ENCODE measurements around the gene ATP5MG.
"Not testable (repeated sequence)": the region's sequence is repeated elsewhere in the genome, so short reads cannot be mapped to it uniquely, and the experiment has no call there.

The ATP5MG gene

DNA sequence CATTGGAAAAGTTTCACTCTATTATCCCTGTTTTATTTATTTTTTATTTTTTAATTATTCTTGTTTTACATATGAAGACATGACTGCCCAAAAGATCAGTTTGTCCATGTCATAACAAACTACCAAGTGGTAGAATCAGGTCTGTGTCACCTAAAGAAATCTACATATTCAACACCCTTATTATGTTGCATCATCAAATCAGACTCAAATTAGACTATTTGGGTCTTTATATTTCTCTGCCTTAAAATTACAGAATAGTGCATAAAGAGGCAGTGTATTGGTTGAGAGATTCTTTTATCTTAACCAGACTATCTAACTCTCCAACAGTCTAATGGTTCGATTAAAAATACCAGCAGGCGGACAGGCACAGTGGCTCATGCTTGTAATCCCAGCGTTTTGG lies 18.5 kb upstream of the ATP5MG start:
- in situ Hi-C loops (cut with MboI; ENCODE audit: low sequenced_read_pairs), result no loop called here
- DNase-seq (ENCODE audit: low spot score in 2 of 2), result no peak

GRCh38 chr11:118383657-118384056 lies 17.7 kb upstream of the ATP5MG start:
- Histone ChIP-seq H3K36me3 (replicated peaks) (peaks cover 68% of the 10 kb centered on the region), H3K4me3 (no peak overlapping the region), H3K27me3 (ENCODE audit: low read depth) (no peaks in the 10 kb centered on the region), H3K9me3 (no peaks in the 10 kb centered on the region), H3K4me1 (no peaks in the 10 kb centered on the region)
- DNase-seq (ENCODE audit: low spot score in 2 of 2), result no peak
- in situ Hi-C loops (cut with MboI; ENCODE audit: low sequenced_read_pairs), result no loop called here

More for the DNA sequence above, 18.5 kb upstream of the ATP5MG start:
- no peaks in the 10 kb centered on the region for H3K9me3 ChIP-seq
- no peak overlapping the region for H3K4me3 ChIP-seq
- H3K27me3 ChIP-seq (ENCODE audit: low read depth), result no peaks in the 10 kb centered on the region
- peaks cover 70% of the 10 kb centered on the region for H3K36me3 ChIP-seq (replicated peaks)
- no peaks in the 10 kb centered on the region for H3K4me1 ChIP-seq

- Histone ChIP-seq H3K4me3 (no peak overlapping the region), H3K36me3 (replicated peaks) (peaks cover 32% of the 10 kb centered on the region), H3K4me1 (no peaks in the 10 kb centered on the region), H3K27me3 (ENCODE audit: low read depth) (no peaks in the 10 kb centered on the region), H3K9me3 (no peaks in the 10 kb centered on the region)
- DNase-seq (ENCODE audit: low spot score in 2 of 2), result no peak
- in situ Hi-C loops (cut with MboI; ENCODE audit: low sequenced_read_pairs), result no loop called here
Observed at GRCh38 chr11:118396097-118396501, 5.3 kb upstream of the ATP5MG start.

- in situ Hi-C loops (cut with MboI; ENCODE audit: low sequenced_read_pairs), result no loop called here
- H3K4me3 ChIP-seq, result no peak overlapping the region
- no peaks in the 10 kb centered on the region for H3K27me3 ChIP-seq (ENCODE audit: low read depth)
- DNase-seq (ENCODE audit: low spot score in 2 of 2), result no peak
- peaks cover 24% of the 10 kb centered on the region for H3K36me3 ChIP-seq (replicated peaks)
- no peaks in the 10 kb centered on the region for H3K9me3 ChIP-seq
- no peaks in the 10 kb centered on the region for H3K4me1 ChIP-seq
Observed at GRCh38 chr11:118397448-118397847, 4.0 kb upstream of the ATP5MG start.

DNA sequence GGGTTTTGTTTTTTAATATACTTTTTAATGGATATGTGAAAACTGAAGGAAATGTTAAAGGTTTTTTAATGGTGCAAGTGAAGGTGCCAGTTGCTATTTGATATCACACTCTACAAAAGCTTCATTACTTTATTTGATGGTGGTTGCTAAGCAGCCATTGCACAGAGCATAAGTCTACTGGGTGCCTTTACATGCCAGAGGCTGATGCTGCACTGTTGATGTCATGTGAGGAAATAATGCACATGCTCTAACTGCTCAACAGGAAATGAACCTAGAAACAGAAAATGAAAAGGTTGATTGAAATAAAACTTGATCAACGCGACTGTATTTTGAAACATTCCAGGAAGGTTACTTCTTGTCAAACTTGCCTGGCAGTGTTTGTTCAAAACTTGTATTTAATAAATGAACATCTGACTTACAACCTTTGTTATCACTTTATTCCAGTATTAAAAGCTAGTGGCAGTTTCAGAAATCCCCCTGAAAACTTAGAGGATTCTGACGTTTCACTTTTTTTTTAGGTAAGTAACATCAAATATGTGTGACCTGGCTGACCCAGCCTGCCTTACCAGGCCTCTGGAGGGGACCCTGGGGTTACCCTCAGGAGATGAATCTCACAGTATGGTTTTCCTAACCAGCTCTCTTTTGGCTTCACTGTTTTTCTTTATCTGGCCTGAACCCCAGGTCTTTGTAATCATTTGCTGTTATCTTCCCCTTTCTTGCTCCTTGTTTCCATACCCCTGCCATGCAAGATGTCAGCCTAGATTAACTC lies 2.4 kb upstream of the ATP5MG start:
- peaks cover 5% of the 10 kb centered on the region for H3K4me1 ChIP-seq
- no peaks in the 10 kb centered on the region for H3K9me3 ChIP-seq
- in situ Hi-C loops (cut with MboI; ENCODE audit: low sequenced_read_pairs), result no loop called here
- no peak for DNase-seq (ENCODE audit: low spot score in 2 of 2)
- no peaks in the 10 kb centered on the region for H3K27me3 ChIP-seq (ENCODE audit: low read depth)
- no peak overlapping the region for H3K4me3 ChIP-seq
- peaks cover 9% of the 10 kb centered on the region for H3K36me3 ChIP-seq (replicated peaks)

DNA sequence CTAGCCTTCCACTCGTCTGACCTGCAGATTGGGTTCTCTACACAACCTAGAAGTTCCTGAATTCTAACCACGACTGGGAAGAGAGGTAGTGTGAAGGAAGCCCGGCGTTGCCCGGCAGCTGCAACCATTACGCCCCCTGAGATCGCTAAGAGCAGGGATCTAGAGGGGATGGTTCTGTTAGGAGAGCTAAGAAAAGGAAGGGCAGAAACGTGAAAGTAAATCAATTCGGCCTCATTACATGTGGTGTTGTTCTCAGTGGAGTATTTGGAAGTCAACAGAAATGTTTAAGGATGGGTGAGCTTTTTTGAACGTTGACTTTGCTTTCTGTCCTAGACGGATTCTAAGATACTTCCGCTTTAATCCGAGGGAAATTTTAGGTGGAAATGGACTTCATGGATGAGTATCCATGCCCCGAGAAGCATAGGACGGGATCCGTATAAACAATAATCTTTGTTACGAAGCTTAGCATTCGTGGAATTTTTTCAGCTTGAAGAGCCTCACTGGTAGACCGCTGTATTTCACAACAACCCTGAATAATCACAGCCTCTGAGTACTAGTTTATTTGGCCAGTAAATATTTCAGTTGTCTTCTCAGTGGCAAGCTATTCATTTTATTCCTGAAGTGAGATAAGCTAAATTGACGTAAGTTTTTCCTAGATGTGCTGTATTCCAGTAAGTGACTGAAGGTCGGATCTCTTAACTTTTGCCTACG lies 629 bp downstream of the ATP5MG start:
- peaks cover 29% of the 10 kb centered on the region for H3K36me3 ChIP-seq (replicated peaks)
- no peaks in the 10 kb centered on the region for H3K9me3 ChIP-seq
- H3K4me3 ChIP-seq, result peak overlapping the region; percentile 75
- no peaks in the 10 kb centered on the region for H3K27me3 ChIP-seq (ENCODE audit: low read depth)
- peak in 1 of 2 experiments; percentile 15 for DNase-seq (ENCODE audit: low spot score in 2 of 2)
- H3K4me1 ChIP-seq, result peaks cover 5% of the 10 kb centered on the region
- in situ Hi-C loops (cut with MboI; ENCODE audit: low sequenced_read_pairs), result loop anchor here (5.0 kb wide), 1 partner anchor 90 kb away; no protein-coding TSS in a partner anchor

GRCh38 chr11:118402594-118402993 lies 1.2 kb downstream of the ATP5MG start:
- in situ Hi-C loops (cut with MboI; ENCODE audit: low sequenced_read_pairs), result loop anchor here (5.0 kb wide), 1 partner anchor 90 kb away; no protein-coding TSS in a partner anchor
- not testable (repeated sequence) for H3K27me3 ChIP-seq (ENCODE audit: low read depth); H3K4me1 ChIP-seq; DNase-seq (ENCODE audit: low spot score in 2 of 2); H3K9me3 ChIP-seq
- Histone ChIP-seq H3K36me3 (replicated peaks) (peaks cover 34% of the 10 kb centered on the region), H3K4me3 (peak overlapping the region; percentile 75)

- no peaks in the 10 kb centered on the region for H3K9me3 ChIP-seq
- in situ Hi-C loops (cut with MboI; ENCODE audit: low sequenced_read_pairs), result no loop called here
- H3K27me3 ChIP-seq (ENCODE audit: low read depth), result no peaks in the 10 kb centered on the region
- no peak for DNase-seq (ENCODE audit: low spot score in 2 of 2)
- H3K4me3 ChIP-seq, result no peak overlapping the region
- peaks cover 56% of the 10 kb centered on the region for H3K36me3 ChIP-seq (replicated peaks)
- H3K4me1 ChIP-seq, result peaks cover 5% of the 10 kb centered on the region
Observed at GRCh38 chr11:118406599-118407166, 5.3 kb downstream of the ATP5MG start.

DNA sequence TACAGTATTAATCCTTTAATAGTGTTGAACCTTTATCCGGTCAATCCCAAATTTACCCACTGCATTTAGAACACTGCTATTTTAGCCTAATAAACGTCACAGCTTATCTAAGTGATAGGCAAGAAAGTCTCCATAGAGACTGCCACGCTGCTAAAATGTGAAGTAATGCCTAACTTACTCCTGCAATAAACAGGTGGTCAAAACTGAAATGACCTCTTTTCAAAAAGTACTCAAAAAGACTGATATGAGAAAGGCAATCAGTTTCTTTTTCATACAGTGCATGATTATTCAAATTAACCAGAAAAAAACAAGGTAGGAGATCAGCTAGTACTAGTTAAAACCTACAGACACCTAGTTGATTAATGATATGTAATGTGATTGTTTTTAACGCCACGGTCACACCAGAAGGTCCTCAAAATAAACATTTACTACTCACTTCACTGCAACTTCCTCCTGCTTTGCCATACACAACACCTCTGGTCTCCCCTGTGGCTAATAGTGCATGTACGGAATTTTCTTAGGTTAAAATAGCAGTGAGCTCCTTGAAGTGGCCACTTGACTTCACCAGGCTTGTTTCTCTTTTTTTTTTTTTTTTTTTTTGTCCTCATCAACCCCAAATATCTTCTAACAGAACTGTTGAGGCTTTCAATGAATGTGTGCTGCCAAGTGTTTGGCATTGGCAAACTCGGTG lies 8.8 kb downstream of the ATP5MG start:
- DNase-seq (ENCODE audit: low spot score in 2 of 2), result no peak
- H3K27me3 ChIP-seq (ENCODE audit: low read depth), result no peaks in the 10 kb centered on the region
- H3K4me1 ChIP-seq, result peaks cover under 1% of the 10 kb centered on the region
- H3K36me3 ChIP-seq (replicated peaks), result peaks cover 49% of the 10 kb centered on the region
- no peak overlapping the region for H3K4me3 ChIP-seq
- H3K9me3 ChIP-seq, result no peaks in the 10 kb centered on the region
- in situ Hi-C loops (cut with MboI; ENCODE audit: low sequenced_read_pairs), result no loop called here

GRCh38 chr11:118411530-118411929 lies 10.1 kb downstream of the ATP5MG start:
- DNase-seq (ENCODE audit: low spot score in 2 of 2), result no peak
- H3K4me1 ChIP-seq, result peaks cover 13% of the 10 kb centered on the region
- H3K4me3 ChIP-seq, result no peak overlapping the region
- no peaks in the 10 kb centered on the region for H3K9me3 ChIP-seq
- in situ Hi-C loops (cut with MboI; ENCODE audit: low sequenced_read_pairs), result no loop called here
- no peaks in the 10 kb centered on the region for H3K27me3 ChIP-seq (ENCODE audit: low read depth)
- H3K36me3 ChIP-seq (replicated peaks), result peaks cover 36% of the 10 kb centered on the region

DNA sequence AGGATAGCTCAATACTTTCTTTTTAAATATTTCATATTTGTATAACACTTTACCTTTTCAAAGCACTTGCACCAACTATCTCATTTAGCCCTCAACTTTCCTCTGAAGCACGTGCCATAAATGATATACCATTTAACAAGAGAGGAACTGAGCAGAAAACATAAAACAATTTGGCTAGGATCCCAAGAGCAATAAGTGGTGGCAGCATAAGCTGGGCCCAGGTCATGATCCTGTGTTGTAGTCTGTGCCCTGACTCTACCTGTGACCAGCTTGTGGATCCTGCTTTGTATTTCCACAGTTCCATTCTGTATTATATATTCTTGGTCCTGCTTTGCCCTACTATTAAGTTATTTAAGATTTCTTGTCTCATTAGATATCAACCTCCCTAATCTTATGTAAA lies 11.5 kb downstream of the ATP5MG start:
- Histone ChIP-seq H3K27me3 (ENCODE audit: low read depth) (no peaks in the 10 kb centered on the region), H3K9me3 (no peaks in the 10 kb centered on the region), H3K4me3 (no peak overlapping the region), H3K4me1 (peaks cover 13% of the 10 kb centered on the region), H3K36me3 (replicated peaks) (peaks cover 23% of the 10 kb centered on the region)
- DNase-seq (ENCODE audit: low spot score in 2 of 2), result no peak
- in situ Hi-C loops (cut with MboI; ENCODE audit: low sequenced_read_pairs), result no loop called here

- Histone ChIP-seq H3K4me1 (peaks cover 13% of the 10 kb centered on the region), H3K4me3 (no peak overlapping the region), H3K36me3 (replicated peaks) (peaks cover 4% of the 10 kb centered on the region; the same call in 1 of the 2 replicates), H3K9me3 (no peaks in the 10 kb centered on the region), H3K27me3 (ENCODE audit: low read depth) (no peaks in the 10 kb centered on the region)
- DNase-seq (ENCODE audit: low spot score in 2 of 2), result no peak
- in situ Hi-C loops (cut with MboI; ENCODE audit: low sequenced_read_pairs), result no loop called here
Observed at GRCh38 chr11:118415062-118415738, 13.8 kb downstream of the ATP5MG start.

DNA sequence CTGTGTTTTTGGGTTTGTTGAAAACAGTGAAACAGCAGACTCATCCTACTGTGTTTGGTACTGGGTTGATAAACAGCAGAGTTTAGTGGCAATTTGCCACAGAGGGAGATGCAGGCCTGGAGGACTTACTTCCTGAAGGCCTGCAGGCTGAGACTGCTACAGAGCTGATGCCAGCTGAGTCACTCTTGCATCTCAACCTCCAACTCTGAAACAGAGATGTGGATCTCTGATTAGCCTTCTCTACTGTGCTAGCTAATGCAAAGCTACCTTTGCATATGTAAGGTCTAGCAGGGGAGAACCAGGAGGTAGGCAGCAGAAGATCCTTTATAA lies 14.3 kb downstream of the ATP5MG start:
- H3K4me3 ChIP-seq, result no peak overlapping the region
- in situ Hi-C loops (cut with MboI; ENCODE audit: low sequenced_read_pairs), result no loop called here
- DNase-seq (ENCODE audit: low spot score in 2 of 2), result peak; percentile 46 to 64
- H3K27me3 ChIP-seq (ENCODE audit: low read depth), result no peaks in the 10 kb centered on the region
- H3K9me3 ChIP-seq, result no peaks in the 10 kb centered on the region
- peaks cover 13% of the 10 kb centered on the region for H3K4me1 ChIP-seq
- 0 out of 2 replicates have a peak, but pooled peaks cover 4% of the 10 kb centered on the region for H3K36me3 ChIP-seq (replicated peaks)
